ENCODE measurements around the gene FGF5.
"Not testable (repeated sequence)": the region's sequence is repeated elsewhere in the genome, so short reads cannot be mapped to it uniquely, and the experiment has no call there.

The FGF5 gene

DNA sequence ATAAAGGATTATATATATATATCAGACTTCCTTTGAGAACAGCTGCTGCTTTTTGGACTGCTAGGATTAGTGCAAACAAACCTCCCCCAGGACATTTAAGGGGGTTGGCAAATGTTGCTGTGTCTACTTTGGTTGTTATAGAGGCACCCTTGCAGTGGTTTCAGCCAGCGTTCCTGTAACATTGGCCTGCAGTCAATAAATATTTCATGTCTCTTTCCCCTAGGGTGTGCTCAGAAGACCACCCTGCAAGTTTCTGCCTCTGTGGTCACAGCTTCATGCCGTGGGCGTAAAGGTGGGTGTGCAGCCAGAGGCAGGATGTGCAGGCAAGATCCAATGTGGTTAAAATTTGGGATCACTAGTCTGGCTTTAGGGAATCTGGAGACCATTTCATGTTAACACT, 28.9 kb downstream of the FGF5 start:
- DNase-seq (ENCODE audit: low read depth in 2 of 2): no peak

DNA sequence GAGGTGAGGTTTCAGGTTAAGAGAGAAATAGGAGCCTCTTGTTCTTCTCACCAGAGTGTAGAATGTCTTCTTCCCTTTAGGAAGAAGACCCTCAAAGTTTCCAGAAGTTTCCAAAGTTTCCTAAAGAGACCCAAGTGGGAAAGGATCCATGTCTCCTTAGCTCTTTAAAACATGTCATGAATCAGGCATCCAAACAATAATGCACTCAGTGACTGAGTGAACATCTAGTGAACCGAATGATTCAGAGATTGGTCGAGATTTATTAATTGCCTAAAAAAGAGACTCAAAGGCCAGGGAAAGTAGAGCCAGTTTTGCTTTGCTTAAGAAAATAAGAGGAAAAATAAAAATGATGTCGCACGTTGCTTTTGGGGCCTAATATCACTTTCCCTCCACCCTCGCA, 29.4 kb downstream of the FGF5 start:
- DNase-seq (ENCODE audit: low read depth in 2 of 2): no peak

DNA sequence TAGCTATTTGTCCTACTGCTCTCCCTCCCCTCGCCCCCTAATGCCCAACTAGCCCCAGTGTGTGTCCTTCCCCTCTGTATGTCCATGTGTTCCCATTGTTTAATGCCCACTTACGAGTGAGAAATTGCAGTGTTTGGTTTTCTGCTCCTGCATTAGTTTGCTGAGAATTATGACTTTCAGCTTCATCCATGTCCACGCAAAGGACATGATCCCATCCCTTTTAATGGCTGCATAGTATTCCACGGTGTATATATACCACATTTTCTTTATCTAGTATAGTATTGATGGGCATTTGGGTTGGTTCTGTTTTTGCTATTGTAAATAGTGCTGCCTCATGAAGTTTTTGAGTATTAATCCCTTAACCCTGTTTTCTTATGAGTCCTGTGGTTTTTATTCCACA, 35.4 kb downstream of the FGF5 start:
- no peak for DNase-seq (ENCODE audit: low read depth in 2 of 2)

DNA sequence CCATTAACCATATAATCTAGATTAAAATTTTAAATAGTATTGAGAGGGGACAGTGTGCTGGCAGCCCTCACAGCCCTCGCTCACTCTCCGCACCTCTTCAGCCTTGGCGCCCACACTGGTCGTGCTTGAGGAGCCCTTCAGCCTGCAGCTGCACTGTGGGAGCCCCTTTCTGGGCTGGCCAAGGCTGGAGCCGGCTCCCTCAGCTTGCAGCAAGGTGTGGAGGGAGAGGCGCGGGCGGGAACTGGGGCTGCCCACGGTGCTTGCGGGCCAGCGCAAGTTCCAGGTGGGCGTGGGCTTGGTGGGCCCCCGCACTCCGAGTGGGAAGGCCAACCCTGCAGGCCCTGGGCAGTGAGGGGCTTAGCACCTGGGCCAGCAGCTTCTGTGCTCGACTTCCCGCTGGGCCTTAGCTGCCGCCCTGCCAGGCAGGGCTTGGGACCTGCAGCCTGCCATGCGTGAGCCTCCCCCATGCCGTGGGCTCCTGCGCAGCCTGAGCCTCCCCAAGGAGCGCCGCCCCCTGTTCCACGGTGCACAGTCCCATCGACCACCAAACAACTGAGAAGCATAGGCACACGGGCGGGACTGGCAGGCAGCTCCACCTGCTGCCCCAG, 36.3 kb downstream of the FGF5 start:
- no peak for DNase-seq (ENCODE audit: low read depth in 2 of 2)

DNA sequence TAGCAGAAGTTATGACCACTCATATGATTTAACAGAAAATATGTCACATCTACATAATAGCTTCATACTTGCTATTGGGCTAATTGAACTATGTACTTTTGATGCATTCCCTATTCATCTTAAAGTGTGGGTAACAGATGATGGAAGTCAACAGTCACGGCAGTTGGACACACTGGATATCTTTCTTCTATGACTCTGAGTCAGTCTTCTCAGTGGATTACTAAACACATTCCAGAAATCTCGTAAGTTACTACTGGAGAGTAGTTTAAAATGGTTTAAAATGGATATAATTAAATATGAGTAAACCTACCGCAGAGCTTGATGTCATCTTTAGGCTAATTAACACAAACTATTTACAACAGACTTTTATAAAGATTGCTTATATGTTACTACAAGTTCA, 39.0 kb downstream of the FGF5 start:
- DNase-seq (ENCODE audit: low read depth in 2 of 2): no peak

DNA sequence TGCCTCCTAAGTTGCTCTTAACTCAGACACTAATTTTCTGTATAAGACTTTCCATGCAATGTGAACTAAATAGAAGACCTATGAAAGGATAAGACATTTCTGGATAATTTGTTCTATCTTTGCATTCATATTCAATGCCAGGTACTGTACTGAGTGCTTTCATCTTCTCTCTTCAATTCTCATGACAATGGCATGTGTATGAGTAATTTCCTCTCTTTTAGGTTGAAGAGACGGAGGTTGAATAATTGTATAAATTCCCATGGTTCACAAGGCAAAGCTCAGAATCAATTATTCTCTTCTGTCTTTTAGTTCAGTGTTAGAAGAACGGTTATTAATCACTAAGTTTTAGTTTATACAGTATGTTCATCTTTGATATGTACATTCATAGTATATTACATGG, 39.8 kb downstream of the FGF5 start:
- DNase-seq (ENCODE audit: low read depth in 2 of 2): no peak

DNA sequence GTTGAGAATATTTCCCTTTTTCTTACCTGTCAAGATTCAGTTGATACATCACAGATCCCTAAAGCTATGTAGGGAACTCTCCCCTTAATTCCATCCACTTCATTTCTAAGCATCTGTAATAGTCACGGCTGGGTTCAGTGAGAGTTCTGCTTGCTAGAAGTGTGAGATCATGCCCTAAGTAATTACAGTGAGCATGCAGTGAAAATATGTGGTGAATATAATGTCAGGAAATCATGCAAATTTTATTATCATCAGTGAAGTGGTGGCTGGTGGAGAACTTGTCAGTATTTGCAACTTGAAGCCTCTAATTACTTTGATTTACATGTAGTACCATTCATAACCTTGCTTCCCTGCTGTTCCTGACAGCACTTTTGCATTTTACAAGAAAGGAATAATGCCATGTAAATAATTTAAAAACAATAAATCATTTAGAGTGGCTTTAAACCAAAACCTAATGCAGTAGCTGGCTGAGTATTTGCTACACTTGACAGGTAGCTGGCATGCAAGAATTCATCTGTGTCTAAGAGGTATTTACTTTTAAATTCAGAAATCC, 40.8 kb downstream of the FGF5 start:
- no peak for DNase-seq (ENCODE audit: low read depth in 2 of 2)

DNA sequence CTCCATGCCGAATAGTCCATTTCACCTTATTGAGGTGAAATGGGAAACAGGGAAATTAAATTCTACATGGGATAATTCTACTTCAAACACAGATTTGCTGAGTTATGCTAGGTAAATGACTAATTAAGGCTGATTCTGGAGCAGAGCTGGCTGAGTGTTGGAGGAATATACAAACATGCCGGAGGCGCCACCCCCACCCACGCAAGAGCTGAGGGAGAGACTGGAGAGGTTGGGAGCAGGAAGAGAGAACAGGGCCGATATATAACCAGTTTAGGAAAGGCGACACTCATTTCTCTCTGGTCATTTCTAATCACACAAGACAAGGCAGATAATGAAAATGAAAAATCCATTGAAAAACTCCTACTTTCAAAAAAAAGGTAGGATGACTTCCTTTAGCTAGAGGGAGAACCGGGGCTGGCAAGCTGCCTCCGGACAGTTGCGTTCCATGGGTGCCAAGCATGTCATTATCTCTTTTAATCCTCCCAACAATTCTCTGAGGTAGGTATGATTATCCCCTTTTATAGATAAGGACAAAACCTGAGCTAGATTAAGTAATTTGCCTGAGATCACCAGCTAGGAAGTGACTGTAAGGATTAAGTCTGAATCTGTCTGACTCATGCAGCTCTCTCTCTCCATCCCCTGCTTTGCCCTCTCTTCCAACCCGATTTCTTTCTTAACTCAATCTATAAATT, 41.5 kb downstream of the FGF5 start:
- no peak for DNase-seq (ENCODE audit: low read depth in 2 of 2)

DNA sequence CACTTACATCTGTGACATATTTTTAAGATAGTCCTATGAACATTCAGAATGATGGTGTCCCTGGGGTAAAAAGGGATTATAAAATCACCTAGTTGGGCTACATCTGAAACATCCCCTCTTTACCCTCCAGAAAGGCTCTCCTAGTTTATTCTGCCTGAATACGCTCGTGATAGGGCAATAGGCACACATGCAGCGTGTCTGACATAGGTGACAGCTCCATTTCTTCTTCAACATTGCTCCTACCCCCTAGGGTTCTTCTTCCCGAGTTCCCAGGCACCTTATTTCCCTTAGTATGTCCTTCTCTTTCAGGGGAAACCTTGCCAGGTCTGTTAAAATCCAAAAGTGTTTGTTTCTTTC, 42.0 kb downstream of the FGF5 start:
- no peak for DNase-seq (ENCODE audit: low read depth in 2 of 2)

DNA sequence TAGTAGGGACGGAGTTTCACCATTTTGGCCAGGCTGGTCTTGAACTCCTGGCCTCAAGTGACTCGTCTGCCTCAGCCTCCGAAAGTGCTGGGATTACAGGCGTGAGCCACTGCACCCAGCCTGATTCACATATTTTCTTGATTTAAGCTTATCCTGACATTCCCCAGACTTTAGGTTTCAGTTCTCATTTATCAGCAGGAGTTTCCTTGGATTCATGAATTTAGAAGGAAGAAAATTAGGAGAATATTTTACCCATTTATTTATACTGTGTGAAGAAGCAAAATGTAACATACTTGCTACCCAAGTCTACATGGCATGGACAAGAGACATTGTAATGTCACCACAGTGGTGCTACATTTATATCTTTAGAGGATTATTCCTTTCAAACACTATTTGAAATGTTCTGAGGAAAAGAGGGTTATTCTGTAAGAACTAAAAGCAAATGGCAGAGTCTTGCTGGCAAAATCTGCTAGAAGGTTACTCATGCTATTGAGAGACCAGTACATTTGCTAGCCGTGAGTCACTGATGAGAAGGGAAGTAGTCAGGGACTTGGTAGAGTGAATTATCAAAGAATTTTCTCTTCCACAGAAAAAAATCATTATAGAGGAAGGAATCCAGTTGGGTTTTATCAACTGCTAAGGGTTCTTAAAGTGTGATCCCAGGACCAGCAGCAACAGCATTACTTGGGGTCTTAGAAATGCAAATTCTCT, 43.0 kb downstream of the FGF5 start:
- no peak for DNase-seq (ENCODE audit: low read depth in 2 of 2)

DNA sequence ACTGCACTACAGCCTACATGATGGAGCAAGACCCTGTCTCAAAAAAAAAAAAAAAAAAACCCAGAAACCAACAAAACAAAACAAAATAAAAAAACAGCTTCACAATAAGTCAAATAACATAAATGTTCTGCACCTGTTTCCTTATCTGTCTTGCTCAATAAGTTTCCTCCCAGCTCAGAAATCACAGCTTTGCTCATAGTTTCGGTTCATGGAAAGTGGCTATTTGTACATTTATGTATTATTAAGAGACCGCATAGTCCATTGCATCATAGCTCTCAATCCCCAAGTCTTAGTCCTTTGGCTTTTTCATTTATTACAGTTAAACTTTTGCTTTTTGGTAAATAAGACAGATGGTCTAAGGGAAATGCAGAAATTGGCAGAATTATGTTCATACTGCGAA, 44.7 kb downstream of the FGF5 start:
- DNase-seq (ENCODE audit: low read depth in 2 of 2): no peak

DNA sequence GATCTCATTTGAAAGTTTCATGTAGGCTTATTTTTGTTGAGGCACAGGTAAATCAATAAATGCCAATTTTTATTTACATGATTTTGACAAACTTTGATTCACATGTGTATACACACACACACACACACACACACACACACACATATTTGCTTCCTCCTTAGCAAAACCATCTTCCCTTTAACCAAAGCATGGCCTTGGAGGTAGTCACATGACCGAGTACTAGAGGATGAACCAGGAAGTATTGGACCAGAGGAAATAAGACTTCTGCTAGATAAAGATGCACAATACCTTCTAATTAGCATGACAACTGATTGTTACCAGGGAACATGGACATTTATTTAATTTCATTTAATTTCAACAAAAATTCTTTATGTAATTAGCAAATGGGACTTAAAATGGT, 45.7 kb downstream of the FGF5 start:
- no peak for DNase-seq (ENCODE audit: low read depth in 2 of 2)

DNA sequence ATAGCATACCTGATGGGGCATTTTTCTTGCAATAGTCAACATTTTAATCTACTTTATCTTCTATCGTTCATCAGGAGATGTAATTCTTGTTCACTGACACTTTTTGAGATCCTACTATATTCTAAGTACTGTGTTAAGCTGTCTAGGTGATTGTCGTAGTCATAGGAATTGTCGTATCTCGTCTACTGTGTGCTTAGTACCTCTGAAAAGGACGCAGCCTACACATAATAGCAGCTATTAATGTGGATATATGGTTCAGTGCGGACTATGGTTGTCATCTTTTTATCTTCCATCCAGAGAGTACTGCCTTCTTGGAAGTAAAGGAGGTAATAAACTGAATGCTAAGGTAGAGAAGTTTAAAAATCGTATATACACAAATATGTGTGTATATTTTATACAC, 47.2 kb downstream of the FGF5 start:
- no peak for DNase-seq (ENCODE audit: low read depth in 2 of 2)

DNA sequence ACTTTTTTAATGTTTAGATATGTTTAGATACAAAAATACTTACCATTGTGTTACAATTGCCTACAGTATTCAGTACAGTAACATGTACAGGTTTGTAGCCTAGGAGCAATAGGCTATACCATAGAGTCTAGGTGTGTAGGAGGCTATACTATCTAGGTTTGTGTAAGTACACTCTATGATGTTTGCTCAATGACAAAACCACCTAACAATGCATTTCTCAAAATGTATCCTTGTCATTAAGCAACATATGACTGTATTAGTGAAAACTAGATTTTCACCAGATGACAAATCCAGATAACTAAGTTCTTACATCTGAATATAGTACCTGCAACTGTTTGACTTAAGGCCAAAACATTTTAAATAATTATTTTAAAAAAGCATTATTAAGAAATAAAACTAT, 49.4 kb downstream of the FGF5 start:
- DNase-seq (ENCODE audit: low read depth in 2 of 2): not testable (repeated sequence)

DNA sequence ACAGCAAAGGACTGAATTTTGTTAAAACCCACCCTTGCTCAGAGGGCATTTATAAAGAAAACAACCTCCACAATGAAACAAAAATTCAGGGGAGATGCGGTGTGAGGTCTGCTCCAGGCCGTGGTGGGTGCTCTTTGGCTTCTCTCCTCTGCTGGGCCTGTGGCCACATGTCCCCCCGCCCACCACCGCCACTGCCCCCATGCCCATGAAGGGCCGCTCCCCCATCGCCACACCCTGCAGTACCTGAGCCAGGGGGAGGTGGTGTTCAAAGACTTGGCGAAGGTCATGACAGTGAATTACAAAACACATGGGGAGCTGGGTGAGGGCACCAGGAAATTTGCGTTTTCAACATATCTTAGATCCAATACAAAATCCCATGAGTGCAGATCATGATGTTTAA, 54.9 kb downstream of the FGF5 start:
- DNase-seq (ENCODE audit: low read depth in 2 of 2): no peak

DNA sequence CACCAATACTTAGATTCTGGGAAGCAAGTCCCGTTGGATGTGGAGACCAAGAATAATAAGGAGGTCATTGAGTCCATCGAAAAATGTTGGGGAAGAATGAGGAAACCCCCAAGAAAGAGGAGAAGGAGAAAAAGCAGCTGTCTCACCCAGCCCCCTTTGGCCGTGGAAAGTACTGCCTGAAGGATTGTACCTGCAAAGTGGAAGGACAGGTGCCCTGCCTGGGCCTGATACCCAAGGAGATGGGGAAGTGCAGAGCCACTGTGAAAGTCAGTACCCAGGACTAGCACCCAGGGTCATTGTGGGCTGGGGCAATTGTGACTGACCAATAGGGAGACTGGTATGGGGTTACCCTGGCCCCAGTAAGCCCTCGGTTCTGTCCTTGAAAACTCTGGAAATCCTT, 55.3 kb downstream of the FGF5 start:
- no peak for DNase-seq (ENCODE audit: low read depth in 2 of 2)

DNA sequence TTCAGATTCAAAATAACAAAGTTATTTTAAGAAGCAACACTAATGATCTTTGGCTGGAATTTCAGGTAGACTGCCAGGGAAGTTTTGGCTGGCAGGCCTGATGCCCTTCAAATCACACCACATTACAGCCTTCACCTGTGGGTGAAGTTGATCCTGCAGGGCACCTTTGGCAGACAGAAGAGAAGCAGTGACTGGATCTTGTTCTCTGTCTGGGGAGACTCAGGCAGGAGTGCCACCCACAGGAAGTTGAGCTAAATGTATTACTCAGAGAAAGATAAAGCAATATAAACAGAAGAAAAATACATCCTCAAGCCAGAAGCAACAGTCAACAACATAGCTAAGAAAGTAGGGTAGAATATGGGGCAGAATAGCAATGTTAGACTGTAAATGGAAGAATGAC, 56.3 kb downstream of the FGF5 start:
- no peak for DNase-seq (ENCODE audit: low read depth in 2 of 2)

DNA sequence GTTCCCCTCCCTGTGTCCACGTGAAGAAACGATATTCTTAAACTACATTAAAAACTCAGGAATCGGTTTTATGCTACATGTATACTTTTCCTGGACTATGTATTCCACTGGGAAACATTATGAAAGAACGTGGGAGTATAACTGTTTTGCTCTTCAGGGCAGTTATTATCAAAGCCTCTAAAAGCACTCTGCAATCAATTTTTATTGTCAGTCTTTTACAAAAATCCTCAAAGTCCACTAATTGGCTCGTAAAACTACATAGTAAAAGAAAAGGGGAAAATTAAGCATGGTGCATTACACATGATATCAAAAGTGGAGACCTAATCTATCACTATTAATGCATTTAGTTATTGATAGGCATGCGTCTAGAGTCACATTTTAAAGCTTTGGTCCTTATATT, 57.7 kb downstream of the FGF5 start:
- DNase-seq (ENCODE audit: low read depth in 2 of 2): no peak

DNA sequence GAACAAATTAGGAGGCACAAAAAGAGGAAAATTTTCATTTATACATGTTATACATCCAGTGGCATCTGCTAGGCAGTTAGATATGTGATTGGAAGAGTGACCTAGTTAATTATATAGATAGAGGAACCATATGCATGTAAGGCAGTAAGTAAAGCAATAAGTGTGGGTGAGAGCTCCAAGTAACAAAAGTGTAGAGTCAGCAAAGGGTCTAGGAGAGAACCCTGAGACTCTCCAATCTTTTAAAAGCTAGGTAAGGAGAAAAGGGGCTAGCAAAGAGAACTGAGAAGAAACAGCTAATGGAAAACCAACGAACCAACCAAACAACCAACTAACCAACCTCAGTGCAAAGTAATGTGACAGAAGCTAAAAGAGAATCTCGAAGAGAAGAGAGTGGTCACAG, 65.2 kb downstream of the FGF5 start:
- DNase-seq (ENCODE audit: low read depth in 2 of 2): no peak

DNA sequence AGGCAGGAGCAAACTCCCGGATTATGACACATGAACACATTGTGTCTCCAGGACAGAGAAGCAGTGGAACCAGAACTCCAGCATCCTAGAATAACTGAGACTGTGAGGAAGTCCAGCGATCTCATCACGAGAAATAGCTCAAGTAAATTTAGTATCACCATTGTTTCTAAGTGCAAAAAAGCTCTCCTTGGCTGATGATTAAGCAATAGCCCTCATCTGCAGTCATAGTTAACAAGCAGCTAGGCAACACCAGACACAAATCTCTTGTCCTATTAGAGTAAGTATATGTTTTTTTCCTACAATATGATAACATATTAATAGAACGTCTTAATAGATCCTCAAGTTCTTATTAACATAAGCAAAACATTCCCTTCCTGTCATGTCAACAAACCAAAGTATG, 66.7 kb downstream of the FGF5 start:
- DNase-seq (ENCODE audit: low read depth in 2 of 2): no peak

DNA sequence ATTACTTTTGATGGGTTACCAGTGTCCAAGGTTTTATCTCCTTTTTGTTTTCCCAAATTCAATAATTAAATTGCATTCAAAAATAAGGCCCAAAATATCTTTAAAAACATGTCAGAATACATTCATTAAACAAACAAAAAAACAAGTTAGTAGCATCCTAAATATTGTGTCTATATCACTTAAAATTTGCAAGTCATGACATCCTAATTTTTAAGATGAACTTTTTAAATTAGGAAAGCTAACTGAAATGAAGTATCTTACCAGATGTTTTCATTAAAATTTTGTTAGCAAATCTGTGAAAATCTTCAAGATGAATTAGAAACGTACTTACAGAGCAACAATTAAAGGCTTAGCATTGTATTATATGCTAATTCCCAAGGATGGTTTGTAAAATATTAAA, 68.1 kb downstream of the FGF5 start:
- no peak for DNase-seq (ENCODE audit: low read depth in 2 of 2)

DNA sequence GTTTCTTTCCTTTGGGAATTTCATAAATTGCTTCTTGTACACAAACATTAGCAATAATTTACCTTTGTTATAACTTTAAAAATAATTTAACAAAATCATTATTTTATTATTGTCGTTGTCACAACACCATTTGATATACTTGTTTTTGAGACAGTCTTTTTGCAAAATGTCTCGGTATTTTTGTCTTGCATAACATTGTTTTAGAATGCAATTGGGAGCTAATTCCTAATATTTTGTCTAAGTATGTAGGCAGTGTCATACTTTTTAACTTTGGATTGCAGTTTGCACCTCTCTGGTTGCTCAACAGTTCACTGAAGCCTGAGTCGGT, 68.7 kb downstream of the FGF5 start:
- no peak for DNase-seq (ENCODE audit: low read depth in 2 of 2)
